GM10266 (cell line): ENCODE data around the gene METTL21A.

Experiments used
- DNase-seq: peaks from one replicate; pipeline ENCODE4 v3.0.0; 2012; ENCODE audit errors: extremely low spot score
- TF ChIP-seq, protein P1 (sequence below): IDR thresholded peaks from 2 replicates; pipeline ENCODE4 v1.5.1; 2012; ENCODE audit warnings: mild to moderate bottlenecking, low read depth; ENCODE audit not compliant: control insufficient read depth, insufficient read depth; ENCODE audit errors: missing control alignments

METTL21A gene

DNA sequence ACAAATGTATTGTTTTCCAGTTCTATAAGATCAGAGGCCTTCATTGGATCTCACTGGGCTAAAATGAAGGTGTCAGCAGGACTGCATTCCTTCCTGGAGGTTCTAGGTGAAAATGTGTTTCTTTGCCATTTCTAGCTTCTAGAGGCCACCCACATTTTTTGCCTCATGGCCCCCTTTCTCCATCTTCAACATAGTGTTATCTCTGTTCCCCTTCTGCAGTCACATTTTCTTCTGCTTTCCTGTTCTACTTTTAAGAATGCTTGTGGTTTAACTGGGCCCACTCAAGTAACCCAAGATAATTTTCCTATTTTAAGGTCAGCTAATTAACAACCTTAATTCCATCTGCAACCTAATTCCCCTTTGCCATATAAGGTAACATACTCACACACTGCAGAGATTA, 36.1 kb downstream of the METTL21A start:
- no peak for DNase-seq
- TF ChIP-seq, protein P1, sequence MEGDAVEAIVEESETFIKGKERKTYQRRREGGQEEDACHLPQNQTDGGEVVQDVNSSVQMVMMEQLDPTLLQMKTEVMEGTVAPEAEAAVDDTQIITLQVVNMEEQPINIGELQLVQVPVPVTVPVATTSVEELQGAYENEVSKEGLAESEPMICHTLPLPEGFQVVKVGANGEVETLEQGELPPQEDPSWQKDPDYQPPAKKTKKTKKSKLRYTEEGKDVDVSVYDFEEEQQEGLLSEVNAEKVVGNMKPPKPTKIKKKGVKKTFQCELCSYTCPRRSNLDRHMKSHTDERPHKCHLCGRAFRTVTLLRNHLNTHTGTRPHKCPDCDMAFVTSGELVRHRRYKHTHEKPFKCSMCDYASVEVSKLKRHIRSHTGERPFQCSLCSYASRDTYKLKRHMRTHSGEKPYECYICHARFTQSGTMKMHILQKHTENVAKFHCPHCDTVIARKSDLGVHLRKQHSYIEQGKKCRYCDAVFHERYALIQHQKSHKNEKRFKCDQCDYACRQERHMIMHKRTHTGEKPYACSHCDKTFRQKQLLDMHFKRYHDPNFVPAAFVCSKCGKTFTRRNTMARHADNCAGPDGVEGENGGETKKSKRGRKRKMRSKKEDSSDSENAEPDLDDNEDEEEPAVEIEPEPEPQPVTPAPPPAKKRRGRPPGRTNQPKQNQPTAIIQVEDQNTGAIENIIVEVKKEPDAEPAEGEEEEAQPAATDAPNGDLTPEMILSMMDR: no peak

DNA sequence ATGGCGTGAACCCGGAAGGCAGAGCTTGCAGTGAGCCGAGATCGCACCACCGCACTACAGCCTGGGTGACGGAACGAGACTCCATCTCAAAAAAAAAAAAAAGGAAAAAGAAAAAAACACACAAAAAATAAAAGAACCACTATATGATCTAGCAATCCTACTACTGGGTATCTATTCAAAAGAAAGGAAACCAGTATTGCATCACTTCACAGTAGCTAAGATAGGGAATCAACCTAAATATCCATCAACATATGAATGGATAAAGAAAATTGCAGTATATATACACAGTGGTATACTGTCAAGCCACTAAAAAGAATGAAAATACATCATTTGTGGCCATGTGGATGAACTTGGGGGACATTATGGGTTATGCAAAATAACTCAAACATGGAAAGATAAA, 37.9 kb downstream of the METTL21A start:
- DNase-seq: no peak
- TF ChIP-seq, protein P1: no peak

DNA sequence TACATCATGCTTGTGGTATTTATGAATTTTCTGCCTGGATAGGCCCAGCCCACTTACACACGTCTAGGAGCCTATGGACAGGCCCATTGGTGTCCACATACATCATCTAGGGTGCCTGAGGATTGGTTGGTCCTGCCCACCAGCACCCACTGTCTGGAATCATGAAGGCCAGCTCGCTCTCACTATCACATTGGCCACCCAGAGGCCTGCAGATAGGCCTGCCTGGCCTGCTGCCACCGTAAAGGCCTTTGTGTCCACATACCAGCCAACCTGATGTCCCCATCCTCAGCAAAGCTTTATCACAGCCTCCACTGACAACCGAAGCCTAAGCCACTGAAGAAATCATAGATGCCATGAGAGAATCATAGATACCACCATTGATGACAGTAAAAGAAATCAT, 40.2 kb downstream of the METTL21A start:
- TF ChIP-seq, protein P1: no peak
- DNase-seq: no peak

DNA sequence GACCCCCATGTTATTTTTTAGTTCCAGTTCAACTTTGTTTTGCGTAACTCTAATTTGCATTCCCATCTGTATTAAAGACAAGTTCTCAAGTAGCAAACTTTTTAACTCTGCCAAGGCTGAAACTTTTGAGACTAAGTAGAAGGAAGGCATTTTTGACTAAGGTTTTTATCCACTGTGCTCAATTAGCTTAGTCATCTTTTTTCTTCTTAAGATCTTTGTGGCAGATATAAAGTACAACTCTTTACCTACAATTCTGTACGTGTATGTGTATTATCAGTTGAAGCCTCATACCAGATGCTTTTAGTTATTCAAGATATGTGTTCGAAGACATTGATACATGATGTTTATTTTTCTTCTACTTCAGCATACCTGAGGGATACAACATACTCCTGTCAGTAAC, 53.8 kb downstream of the METTL21A start:
- DNase-seq: no peak
- TF ChIP-seq, protein P1: no peak

DNA sequence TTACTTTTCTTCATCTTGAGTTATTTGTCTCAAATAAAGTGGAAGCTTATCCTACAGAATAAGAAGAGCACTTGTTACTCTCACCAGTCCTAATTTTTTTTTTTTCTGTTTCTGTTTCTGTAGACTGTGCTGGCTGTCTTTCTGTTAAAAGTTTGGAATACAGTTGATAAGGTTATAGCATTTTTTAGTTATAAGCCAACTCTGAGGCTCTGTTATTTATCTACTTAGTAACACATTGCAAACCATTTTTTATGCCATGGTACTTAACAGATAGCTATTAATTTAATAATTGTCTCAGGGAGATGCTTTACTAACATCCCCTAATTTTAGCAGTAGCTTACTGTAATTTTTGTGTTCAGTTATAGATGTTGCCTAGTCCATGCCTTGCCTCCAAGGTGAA, 57.5 kb downstream of the METTL21A start:
- TF ChIP-seq, protein P1: no peak
- DNase-seq: no peak

DNA sequence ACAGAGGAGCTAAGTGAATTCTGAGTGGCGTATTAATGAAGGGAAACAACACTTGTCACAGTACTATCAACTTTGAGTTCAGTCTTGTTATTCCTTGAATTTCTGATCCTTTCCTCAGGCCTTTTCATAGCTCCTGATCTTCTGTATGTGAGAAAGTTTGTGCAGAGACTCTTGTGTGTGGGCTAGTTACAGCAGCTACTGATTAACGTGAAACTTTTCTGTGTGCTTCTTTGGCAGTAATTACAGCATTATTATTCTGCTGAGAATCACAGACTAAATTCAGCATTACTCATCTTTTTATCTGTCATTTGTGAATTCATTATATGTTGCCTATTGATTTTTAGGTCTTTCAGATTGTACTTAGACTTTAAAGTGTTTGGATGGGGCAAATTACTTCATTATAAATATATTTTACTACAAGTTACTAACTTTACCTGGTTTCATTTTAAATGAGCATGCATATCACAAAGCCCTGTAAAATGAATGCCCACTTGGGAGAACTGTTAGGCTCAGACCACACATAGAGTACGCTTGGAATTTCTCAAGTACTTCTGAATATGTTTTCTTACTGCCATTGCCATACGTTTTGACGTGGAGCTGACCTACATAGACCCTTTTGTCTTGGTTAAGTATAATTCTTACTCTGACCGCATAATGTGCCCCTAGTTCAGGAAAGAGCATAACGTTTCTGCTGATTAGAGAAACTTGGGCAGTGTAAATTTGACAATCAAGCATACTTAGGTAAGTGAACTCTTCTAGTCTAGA, 59.3 kb downstream of the METTL21A start:
- DNase-seq: no peak
- TF ChIP-seq, protein P1: no peak
